ENCODE results near the gene MYO5A.

The MYO5A gene

DNA sequence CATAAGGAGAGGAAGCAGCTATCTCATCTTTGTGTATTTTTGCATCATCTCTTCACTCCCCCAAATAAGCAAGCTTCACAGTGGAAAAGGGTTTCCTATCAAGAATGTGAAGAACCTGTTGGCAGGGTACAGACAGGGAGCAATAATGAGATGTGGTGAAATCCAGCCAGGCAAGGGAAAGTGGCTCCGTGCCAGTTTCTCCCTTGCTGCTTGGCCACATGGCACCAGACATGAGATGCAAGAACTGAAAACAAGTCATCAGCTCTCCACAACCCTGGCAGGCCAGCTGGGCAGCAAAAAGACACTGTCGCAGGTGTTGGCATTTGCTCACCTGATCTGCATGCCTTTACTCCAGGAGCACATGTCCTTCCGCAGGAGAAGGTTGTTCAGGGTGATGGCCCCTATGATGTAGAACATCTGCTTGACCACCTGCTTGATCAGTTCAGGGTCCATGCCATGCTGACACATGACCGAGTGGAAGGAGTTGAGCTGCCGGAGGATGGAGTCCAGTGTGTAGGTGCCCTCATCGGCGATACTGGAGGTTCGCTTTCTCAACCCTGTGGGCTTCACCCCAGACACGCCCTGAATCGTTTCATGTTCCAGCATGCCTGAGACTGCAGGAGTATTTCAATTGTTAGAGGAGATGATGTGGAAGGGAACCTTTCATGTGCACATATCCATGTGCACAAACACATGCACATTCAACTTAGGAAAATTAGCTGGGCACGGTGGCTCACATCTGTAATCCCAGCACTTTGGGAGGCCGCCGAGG, 209.8 kb downstream of the MYO5A start:
- no peak for DNase-seq
- in situ Hi-C loops (cut with MboI; ENCODE audit: low pct_unique_long_range_greater_than_20kb, low sequenced_read_pairs), result no loop called here

DNA sequence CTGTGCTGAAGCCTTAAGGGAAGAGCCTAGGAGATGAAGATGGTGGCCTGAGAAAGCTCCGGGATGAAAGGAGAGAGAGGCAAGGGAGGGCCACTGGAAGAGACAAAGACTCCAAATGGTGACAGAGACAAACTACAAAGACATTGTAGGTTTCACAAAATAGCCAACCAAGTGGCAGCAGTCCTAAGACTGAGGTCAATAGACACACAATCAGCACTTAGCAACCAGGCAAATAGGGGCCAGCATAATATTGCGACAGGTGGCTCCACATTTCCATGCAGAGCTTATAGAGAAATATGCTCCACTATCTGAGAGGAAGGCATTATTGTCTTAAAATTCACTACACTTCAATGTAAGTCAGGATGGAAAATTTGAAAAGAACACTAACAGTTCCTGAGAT, 211.0 kb downstream of the MYO5A start:
- in situ Hi-C loops (cut with MboI; ENCODE audit: low pct_unique_long_range_greater_than_20kb, low sequenced_read_pairs), result no loop called here
- DNase-seq, result no peak

DNA sequence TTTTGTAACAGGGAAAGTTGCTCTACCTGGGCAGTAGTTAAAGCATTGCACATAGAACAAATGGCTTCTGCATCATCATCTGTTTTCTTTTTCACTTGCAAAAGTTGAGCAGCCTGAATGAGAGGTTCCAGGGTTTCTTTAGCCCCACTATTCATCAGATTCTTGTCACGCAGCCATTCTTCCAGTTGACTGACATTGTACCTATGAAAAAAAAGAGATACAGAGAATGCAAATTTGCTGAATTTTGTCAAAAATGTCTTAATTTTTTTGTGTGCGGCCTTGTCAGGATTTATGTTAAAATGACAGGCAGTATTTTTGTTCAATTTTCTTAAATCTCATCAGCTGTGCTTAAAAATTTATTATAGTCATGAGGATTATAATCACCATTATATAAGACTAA, 211.7 kb downstream of the MYO5A start:
- in situ Hi-C loops (cut with MboI; ENCODE audit: low pct_unique_long_range_greater_than_20kb, low sequenced_read_pairs), result no loop called here

DNA sequence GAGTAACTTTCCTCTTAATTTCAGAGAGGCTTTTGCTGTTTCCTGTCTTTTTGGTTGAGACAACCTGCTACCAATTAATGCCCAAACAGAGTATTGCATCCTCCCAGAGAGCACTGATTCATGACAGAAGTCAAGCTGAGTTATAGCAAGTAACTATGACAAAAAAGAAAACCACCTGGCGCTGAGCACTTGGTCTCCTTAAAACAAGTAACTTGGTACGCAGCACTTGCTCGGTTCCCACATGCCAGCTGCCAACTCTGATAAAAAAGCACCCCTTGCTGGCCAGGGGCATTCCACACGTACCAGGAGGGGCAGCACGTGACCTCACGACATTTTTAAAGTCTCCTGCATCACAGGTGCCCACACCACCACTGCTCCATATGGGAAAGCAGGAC, 219.5 kb downstream of the MYO5A start:
- in situ Hi-C loops (cut with MboI; ENCODE audit: low pct_unique_long_range_greater_than_20kb, low sequenced_read_pairs), result no loop called here

More for the DNA sequence above, 211.7 kb downstream of the MYO5A start:
- DNase-seq, result no peak

DNA sequence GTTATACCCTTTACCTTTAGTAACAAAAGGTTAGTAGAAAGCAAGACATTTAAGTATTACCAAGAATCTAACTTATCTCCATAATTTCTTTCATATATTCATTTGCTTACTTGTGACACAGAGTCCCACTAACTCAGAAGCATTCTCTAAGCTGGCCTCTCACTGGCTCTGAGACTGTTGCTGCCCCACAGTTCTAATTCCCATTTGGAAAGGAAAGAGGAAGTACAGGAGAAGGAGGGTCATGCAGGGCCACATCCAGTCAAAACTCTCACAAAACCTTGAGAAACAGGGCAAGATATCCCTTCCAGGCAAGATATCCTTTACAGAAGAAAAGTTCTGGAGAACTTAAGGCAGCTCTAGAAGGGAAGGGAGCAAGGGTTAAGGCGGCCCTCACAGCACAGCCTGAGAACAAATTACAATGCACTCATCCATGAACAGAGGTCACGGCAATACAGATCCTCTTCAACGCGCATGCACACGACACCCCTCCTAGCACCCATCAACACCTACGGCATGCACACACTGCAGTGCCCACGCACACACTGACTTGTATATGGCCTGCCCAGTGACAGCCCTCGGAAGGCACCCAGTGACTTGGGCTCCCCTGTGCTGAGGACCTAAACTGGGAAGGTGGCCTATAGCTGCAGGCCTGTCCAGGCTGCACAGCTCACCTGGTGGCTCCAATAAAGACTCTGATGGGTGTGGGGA, 220.1 kb downstream of the MYO5A start:
- peak; percentile 55 for DNase-seq
- in situ Hi-C loops (cut with MboI; ENCODE audit: low pct_unique_long_range_greater_than_20kb, low sequenced_read_pairs), result no loop called here

More for the DNA sequence above, 219.5 kb downstream of the MYO5A start:
- no peak for DNase-seq

DNA sequence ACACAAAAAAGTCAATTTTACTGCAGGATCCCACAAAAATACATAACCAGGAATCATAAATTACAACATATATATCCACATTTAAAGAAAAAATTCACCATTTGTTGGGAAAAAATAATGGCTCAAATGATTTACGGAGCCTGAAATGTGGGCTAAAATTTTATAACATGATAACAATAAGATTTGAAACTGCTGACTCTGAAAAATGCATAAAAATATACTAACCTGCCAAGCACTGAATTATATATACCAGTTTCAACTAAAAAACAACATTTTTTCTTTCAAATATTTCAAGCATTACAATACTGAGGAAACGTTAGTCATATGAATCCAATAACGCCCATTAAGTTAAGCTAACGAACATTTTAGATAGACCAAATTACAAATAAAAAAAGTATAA, 220.8 kb downstream of the MYO5A start:
- in situ Hi-C loops (cut with MboI; ENCODE audit: low pct_unique_long_range_greater_than_20kb, low sequenced_read_pairs), result no loop called here
- no peak for DNase-seq

DNA sequence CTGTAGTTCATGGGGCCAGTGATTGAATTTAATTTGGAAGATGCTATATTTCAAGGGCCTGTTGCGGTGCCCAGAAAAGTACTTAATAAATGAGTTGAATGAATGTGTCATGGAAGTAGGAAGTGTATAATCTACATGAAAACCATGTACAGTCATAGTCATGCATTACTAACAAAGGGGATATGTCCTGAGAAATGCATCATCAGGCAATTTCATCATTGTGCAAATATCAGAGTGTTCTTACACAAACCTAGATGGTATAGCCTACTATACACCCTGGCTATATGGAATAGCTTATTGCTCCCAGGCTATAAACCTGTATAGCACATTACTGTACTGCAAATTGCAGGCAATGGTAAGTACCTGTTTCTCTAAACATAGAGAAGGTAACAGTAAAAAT, 222.4 kb downstream of the MYO5A start:
- in situ Hi-C loops (cut with MboI; ENCODE audit: low pct_unique_long_range_greater_than_20kb, low sequenced_read_pairs), result no loop called here
- DNase-seq, result no peak

DNA sequence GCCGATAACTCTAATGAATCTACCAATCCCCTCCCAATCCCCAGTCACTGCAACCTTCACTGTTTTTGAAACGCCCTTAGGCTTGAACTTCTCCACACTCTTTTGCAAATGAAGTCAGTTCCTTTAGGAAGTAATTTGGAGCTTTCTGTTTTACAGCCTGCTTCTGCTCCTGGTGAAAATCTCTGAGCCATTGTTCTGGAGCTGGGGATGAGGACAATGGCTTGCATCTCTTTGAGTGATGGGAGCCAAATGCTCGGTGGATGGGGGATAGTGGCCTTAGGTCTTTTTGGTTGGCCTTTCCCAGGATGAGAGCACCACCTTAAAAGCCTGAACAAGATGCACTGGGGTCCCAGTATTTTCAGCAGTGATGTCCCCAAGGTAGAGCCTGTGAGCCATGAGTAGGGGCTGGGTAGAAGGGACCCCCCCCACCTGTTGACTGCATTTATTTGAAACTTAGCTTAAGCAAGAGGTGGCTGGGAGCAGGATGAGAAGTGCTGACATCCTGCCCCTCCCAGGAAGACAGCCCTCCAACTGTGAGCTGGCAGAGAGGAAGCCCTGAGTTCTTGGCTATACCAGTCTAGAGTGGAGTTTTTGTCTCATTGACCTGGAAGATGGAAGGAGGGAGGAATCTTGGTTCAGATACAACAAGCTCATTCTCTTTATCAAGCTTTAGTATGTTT, 225.4 kb downstream of the MYO5A start:
- no peak for DNase-seq
- in situ Hi-C loops (cut with MboI; ENCODE audit: low pct_unique_long_range_greater_than_20kb, low sequenced_read_pairs), result no loop called here

DNA sequence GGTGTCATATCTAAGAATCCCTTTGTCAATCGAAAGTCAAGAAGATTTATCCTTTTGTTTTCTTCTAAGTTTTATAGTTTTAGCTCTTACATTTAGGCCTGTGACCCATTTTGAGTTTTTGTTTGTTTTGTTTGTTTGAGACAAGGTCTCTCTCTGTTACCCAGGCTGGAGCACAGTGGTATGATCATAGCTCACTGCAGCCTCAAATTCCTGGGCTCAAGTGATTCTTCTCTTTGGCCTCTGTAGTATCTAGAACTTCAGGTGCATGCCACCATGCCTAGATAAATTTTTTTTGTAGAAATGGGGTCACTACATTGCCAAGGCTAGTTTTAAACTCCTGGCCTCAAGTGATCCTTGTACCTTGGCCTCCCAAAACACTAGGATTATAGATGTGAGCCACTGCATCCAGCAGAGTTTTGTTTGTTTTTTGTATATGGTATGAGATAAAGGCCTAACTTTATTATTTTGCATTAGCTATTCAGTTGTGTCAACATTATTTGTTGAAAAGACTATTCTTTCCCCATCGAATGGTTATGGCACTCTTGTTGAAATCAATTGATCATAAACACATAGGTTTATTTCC, 227.3 kb downstream of the MYO5A start:
- DNase-seq, result no peak
- in situ Hi-C loops (cut with MboI; ENCODE audit: low pct_unique_long_range_greater_than_20kb, low sequenced_read_pairs), result no loop called here

DNA sequence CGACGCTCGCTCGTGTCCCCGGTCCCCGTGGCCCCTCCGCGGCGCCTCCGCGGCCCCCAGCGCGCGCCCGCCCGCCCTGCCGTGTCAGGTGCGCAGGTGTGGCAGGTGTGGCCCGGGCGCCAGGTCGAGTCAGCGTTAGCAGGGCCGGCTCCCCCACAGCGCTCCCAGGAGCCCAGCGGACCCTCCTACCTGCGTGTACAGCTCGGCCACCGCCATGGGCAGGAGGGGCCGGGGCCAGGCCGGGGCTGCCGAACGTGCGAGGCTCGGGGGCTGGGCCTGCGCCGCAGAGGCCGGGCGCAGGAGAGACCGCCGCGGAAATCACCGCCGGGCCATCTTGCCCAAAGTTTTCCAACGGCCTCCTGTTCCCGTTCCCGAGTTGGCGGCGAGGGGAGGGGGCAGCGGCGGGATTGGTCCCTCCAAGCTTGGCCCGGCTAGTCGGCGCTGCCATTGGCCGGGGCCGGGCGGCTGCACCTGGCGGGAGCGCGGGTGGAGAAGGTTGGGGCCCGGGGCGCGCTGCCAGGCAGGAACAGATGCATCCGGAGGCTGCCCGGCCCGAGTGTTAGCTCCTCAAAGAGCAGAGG, 233.2 kb downstream of the MYO5A start, which contains the start of gene MYO5C:
Gene MYO5C (minus strand): TSS at position 384 of the 581 bp plus-strand sequence. CDS start 168 bp downstream, at position 216.
- in situ Hi-C loops (cut with MboI; ENCODE audit: low pct_unique_long_range_greater_than_20kb, low sequenced_read_pairs), result no loop called here
- DNase-seq, result peak; percentile 75

DNA sequence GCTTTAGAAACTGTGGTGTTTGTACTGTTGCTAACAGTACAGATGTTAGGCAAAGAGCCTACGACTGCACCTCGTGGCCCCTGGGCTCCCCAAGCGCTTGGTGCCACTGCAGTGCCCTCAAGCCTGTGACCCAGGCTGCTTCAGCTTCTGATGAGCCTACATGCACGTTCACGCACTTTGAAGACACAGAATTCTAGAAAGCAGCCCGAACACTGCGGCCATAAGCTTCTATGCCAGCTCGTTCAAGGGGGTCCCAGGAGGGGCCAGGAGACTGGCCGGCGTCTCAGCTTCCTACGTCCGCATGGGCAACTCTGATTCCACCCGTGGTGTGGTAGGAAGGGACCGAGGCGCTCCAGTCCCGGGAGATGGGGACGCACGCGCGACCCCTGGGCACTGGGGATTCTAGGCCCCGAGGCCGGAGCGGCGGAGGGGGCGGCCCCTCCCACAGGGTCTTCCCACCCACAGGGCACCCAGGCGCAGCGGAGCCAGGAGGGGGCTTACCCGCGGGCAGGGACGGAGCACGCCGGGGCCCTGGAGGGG, 233.7 kb downstream of the MYO5A start:
- no peak for DNase-seq
- in situ Hi-C loops (cut with MboI; ENCODE audit: low pct_unique_long_range_greater_than_20kb, low sequenced_read_pairs), result no loop called here

DNA sequence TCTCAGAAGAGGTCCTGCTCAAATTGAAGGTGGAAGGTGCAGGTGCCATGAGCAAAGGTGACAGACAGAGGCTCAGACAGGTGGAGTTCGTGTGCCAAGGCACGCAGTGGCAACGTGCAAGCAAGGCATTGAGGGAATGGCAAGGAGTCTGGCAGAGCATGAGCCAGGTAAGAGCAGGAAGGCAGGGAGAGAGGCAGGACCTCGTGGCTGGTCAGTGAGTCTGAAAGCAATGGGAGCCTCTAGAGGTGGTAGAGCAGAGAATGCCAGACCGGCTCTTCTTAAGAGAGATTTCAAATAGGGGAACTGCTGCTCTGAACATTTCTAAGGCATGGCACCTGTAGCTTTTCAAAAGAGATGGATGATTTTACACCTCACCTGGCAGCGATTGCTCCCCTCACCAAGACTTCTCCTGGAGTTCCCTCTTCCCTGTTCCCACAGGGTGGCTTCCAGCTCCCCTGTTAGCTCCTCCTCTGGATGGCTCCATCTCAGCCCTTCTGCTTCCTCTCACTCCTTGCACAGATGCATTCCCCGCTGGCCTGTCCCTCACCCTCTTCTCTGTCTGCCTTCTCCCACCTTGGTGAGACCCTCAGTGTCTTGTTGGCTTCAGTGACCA, 235.8 kb downstream of the MYO5A start:
- in situ Hi-C loops (cut with MboI; ENCODE audit: low pct_unique_long_range_greater_than_20kb, low sequenced_read_pairs), result no loop called here
- DNase-seq, result no peak

DNA sequence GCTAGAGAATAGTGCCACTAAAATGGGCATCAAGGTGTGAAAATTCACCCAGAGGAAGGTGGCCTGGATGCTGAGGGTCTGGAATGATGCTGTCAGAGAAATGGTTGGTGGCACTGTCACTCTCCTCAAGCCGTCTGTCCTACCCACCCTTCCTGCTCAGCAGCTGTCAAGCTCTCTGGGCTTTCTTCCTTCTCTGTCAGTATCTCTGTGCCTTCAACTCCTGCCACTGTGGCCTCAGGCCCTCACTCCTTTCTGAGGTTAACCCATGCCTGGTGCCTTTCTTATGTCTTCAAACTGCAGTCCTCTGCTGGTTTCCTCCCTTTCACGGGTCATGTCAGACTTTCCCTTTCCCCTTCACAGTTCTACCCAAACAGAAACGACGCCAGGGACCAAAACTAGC, 237.5 kb downstream of the MYO5A start:
- in situ Hi-C loops (cut with MboI; ENCODE audit: low pct_unique_long_range_greater_than_20kb, low sequenced_read_pairs), result no loop called here
- DNase-seq, result no peak

DNA sequence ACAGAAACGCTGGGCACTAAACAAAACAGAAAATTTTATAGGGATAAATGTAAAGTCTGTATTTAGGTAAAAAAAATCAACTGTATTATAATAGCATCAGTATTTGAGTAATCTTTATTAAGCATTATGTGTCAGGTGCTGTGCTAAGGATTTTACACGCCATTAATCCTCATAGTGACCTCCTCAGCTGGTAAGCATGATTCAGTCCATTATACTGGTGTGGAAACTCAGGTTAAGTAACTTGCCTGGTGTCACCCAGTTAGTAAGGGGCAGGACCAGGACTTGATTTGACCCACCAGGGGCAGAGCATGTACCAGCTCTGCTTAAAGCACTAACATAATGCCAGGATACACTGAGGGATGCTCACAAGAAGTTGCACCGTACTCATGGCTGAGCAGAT, 237.9 kb downstream of the MYO5A start:
- in situ Hi-C loops (cut with MboI; ENCODE audit: low pct_unique_long_range_greater_than_20kb, low sequenced_read_pairs), result no loop called here
- no peak for DNase-seq

DNA sequence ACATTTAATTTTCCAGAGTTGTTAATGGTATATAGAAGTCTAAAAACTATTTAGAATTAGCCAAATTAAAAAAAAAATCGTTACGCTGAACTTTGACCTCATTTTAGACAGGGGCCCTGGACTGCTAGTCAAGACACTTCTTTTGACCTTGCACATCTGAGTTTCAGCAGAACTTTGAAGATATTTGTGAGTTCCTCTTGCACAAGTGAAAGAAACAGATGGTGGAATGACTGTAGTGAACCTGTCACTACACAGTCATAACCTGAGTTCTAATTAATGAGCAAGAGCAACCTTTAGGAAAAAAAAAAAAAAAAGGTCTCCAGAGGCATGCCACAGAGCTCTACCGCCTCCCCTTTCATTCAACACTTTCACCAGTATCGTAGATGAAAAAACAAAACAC, 238.4 kb downstream of the MYO5A start:
- in situ Hi-C loops (cut with MboI; ENCODE audit: low pct_unique_long_range_greater_than_20kb, low sequenced_read_pairs), result no loop called here
- DNase-seq, result no peak

DNA sequence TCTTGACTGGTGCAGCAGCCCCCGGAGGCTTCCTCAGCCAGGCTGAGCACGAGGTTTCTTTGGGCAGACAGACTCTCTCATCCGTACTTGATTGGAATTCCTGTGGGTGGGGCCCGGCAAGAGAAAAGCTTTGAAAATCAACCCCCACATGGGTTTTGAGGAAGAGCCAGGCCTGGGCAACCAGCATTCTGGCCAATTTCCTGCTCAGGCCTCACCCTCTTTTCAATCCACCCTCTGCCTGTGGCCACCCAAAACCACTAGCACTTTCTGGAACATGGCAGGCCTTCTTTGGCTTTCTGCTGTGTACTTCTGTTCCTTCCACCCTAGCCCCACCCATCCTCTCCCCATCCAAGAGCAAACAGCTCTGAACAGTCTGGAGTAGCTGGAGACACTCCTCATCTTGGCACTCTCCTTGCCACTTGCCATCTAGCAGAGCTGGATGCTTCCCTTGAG, 239.0 kb downstream of the MYO5A start:
- in situ Hi-C loops (cut with MboI; ENCODE audit: low pct_unique_long_range_greater_than_20kb, low sequenced_read_pairs), result no loop called here

DNA sequence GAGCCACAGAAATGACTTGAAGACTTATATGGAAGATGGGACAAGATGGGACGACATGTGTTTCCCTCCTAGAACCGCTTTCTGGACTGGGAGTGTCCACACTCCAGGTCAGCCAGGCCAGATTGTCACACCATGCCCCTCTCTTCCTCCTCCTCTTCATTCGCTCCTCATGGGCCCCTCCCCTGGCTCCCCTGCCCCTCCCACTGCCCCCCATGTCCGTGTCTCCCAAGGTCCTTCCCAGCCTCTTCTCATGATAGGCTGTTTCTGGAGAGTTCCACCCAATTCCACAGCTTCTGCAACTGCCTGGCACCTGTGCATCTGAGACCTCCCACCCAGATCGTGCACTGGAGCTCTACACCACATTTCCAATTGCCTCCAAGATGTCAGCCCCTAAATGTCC, 239.7 kb downstream of the MYO5A start:
- in situ Hi-C loops (cut with MboI; ENCODE audit: low pct_unique_long_range_greater_than_20kb, low sequenced_read_pairs), result no loop called here

More for the DNA sequence above, 239.0 kb downstream of the MYO5A start:
- DNase-seq, result peak; percentile 52

DNA sequence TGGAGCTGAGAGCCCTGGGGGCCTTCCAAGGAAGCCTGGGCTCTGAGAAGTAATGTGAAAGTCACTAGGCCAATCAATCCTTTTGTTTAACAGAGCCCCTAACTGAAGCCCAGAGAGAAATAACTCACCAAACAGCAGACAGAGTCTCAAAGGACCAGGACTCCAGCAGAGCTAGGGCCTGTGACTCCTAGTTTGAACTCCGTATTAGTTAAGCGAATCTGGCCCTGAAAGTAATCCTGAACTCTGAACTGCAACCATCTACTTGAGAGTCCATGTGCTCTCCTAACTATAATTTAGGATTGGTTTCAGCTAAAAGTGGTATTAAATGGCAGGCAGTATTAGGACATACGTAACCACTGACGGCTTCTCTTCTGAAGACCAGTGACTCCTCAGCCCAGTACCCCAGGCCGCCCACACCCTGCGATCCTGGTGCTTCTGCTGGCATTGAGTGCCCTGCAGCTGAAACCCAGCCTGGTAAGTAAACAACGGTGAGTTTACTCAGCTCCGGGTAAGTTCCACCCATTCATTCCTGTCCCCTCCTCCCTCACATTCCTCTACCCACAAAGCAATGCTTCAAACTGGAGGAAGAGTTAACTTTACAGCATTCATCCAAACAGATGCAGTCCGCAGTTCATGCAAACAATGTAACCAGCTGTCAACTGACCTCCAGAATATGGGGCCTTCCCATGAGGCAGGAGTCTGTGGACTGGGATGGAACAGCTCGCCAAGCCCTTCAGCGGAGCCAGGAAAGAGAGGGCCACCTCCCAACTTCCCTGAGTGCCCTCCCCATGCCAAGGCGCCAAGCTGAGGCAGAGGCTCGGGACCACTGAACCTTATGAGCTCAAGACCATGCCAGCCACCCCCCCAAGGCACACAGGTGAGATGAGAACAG, 240.4 kb downstream of the MYO5A start:
- DNase-seq, result no peak
- in situ Hi-C loops (cut with MboI; ENCODE audit: low pct_unique_long_range_greater_than_20kb, low sequenced_read_pairs), result no loop called here

More for the DNA sequence above, 239.7 kb downstream of the MYO5A start:
- DNase-seq, result no peak

Data from KBM-7 (cell line).